GM19023 (cell line): Measurements from ENCODE around the gene NACC2.

Source experiments
- ATAC-seq: cut with Tn5 transposase; IDR thresholded peaks from one replicate; pipeline ENCODE4 v1.9.1; 2021; ENCODE audit warnings: mild to moderate bottlenecking, moderate library complexity; ENCODE audit not compliant: unreplicated experiment

The NACC2 gene

DNA sequence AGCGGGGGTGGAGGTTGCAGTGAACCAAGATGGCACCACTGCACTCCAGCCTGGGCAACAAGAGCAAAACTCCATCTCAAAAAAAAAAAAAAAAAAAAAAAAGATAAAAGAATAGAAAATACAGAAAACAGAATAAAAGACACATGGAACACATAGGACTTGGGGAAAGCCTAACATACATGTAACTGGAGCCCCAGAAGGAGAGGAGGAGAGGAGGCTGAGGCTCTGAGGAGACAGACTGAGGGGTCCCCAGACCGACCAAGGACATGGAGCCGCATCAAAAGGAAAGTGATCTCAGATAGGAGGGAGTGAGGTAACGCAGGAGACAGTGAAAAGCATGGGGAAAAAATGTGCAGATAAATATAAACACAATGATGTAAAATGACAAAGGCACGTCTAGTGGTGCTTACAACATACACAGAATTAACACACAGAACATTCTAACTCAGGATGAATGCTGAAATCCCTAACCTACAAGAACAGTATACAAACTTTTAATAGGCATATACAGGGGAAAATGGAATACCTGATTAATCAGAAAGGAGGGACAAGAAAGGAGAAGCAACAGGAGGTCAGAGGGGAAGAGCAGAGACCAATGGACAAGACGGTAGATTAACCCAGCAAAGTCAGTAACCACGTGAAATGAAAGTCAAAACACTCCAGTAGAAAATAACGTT, 68.7 kb downstream of the NACC2 start:
- no peak for ATAC-seq

DNA sequence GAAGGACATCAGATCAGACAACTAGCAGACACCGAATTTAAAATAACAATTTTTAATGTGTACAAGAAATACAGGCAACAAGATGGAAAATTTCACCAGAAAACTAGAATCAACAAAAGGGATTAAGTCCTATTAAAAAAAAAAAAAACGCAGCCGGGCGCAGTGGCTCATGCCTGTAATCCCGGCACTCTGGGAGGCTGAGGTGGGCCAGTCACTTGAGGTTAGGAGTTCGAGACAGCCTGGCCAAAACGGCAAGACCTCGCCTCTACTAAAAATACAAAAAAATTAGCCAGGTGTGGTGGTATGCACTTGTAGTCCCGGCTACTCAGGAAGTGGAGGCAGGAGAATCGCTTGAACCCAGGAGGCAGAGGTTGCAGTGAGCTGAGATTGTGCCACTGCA, 69.6 kb downstream of the NACC2 start:
- no peak for ATAC-seq

DNA sequence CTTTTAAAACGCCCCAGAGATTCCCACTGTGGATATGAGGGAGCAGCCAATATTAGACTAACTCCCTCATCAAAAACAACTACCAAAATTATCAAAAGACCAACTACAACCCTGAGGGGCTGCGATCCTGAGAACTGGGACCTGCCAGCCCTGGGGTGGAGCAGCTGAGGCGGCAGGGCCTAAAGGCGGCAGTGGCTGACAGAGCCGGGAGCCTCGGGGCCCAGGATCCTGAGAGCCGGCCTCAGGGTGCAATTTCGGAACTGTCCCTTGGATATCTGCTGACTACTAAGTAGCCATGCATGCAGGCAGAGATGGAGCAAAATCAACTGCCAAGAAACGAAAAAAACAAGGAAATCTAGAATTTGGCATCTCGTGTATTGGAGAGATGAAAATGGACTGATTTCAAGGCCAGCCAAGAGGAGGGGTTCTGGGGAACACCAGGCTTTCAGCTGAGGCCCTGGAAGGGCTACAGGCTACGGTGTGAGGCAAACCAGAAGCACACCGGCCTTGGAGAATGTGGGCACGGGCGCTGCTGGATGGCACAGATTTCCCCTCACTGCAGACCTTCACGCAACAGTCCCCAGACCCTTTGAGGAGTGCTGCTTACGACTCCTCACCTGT, 70.3 kb downstream of the NACC2 start:
- ATAC-seq = no peak

DNA sequence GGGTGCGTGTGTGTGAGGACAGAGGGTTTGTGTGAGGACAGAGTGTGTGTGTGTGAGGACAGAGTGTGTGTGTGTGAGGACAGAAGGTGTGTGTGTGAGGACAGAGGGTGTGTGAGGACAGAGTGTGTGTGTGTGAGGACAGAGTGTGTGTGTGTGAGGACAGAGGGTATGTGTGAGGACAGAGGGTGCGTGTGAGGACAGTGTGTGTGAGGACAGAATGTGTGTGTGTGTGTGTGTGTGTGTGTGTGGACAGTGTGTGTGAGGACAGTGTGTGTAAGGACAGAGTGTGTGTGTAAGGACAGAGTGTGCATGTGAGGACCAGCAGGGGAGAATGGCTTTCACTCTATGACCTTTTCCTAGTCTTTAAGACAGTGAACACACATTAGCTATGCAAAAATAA, 70.8 kb downstream of the NACC2 start:
- ATAC-seq = no peak

DNA sequence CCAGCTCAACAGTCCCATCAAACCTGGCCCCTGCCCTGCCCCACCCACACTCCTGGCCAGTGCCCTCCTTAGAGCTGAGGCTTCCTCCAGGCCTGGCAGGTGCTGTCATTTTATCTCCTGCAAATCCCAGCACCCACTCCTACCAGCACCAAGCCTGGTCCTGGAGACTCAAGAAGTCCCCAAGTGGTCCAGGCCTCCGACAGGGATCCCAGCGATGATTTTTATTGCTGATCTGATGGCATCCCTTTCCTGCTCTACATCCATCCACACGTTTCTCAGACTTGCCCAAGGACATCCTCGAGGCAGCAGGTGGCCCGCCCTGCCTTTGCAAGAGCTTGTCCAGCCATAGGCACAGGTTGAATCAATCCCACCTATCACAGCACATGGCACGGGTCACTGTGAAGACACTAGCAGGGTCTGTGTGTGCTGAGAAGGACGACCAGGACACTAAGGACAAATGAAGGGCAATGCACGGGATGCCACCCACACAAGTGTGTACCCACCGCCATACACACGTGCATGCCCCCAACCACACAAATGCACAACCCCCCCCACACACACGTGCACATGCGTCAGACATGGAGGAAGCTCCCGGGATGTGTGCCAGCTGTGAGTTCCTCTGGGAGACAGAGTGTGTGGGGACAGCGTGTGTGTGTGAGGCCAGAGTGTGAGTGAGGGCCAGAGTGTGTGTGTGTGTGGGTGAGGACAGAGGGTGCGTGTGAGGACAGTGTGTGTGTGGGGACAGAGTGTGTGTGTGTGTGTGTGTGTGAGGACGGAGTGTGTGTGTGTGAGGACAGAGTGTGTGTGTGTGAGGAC, 71.5 kb downstream of the NACC2 start:
- no peak for ATAC-seq

DNA sequence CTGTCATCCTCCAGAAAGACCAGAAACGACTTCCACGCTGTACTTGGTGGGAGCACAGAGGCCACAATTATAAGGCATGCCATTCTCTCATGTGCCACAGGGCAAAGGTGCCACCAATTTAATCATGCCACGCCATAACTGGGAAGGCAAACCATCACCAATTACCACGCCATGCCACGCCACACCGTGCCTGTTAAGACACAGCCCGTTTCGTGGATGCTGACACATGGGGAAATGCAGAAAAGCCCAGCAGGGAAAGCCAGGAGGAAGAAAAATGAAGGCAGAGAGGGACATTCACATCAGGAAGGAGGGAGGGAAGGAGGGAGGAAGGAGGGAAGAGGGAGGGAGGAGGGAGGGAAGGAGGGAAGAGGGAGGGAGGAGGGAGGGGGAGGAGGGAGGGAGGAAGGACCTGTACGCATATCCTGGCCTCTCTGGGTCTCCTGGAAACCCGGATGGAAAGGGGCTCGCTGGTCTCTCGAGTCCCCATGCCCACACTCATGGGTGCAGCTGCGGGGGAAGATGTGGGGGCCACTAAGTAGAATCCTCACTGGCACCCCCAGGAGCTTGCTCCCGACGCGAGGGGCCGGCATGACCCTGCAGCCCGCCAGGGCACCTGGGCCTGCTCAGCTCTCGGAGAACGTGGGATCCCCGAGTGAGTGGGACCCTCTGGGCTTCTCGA, 72.2 kb downstream of the NACC2 start:
- no peak for ATAC-seq

DNA sequence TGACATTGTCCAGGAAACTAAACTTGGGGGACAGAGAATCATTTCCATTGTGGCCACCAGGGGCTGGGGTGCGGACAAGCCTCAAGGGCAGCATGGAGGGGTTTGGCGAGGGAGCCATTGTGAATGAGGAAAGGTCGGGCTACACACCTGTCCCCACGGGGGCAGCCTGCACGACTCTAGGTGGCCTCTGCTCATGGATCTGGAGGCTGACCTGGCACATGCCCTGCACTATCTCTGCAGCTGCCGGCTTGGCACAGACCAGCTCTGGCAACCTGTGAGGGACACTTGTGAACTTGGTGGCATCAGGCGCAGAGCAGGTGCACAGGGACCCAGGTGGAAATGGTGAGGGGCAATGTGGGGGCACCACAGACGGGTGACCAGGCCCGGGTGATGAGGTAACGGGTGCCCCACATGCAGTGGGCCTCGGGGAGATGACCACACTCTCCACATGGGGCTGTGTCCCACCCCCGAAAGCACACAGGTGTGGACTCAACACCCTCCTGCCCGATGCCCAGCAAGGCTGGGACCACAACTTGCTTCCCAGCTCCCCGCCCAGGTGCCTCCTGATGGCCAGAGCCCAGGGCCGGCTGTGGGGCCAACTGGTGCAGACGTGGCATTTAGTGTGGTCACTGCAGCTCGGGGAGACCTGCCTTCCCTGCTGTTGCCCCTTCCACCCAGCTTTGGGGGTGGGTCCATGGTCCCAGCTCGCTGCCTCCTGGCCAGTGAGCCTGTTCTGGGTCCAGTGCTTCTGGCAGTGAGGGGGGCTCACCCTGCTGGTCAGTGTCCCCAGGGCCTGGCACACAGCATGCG, 73.0 kb downstream of the NACC2 start:
- no peak for ATAC-seq

DNA sequence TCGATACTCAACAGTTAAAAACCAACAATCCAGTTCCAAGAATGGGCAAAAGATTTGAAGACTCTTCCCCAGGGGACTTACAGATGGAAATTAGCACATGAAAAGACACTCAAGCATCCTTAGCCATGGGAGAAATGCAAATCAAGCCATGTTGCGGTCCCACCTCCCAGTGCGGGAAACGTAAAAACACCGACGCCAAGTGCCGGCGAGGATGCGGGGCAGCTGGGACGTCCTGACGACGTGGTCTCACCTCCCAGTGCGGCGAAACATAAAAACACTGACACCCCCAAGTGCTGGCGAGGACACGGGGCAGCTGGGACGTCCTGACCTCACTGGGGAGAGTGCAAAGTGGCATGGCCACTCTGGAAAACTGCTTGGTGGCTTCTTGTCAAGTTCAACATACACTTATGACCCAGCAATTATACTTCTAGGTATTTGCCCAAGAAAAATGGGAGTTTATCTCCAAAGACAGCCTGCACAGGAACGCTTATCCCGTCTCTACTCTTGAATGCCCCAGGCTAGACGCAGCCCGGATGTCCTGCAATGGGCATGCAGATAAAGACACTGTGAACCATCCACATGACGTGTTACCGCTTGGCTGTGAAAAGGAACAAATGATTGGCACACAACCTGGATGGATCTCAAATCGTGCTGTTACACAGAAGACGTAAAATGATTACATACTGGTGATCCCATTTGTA, 73.8 kb downstream of the NACC2 start:
- ATAC-seq = no peak

DNA sequence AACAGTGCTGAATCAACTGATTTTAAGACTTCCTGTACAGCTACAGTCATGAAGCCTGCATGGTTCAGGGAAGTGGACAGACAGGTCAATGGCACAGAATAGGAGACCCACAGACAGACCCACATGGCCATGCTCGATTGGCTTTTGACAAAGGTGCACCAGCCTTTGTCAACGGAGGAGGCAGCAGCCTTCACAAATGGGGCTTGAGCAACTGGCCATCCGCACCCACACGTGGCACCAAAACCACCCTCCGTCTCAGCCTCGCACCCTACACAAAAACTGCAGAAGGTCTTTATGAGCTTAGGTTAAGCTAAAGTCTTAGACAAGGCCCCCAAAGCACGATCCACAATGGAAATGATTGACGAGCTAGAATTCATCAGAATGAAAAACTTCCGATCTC, 74.4 kb downstream of the NACC2 start:
- ATAC-seq = no peak

DNA sequence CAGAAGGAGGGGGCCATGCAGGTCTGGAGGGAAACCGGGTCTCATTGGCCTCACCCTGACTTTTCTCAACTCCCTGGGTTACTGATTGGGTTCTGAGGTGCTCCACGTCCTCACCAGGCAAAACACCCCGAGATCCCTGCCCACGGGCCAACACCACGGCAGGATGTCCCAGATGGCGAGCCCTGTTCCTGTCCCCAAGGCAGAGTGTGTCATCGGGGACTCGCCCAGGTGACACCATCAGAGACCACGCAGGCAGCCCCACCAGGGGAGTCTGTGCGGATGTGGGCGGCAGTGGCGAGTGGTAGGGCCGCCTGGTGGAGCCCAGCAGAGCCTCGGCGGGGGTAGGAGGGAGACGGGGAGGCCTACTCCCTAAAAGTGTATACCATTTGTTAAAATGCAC, 74.9 kb downstream of the NACC2 start:
- ATAC-seq = no peak

DNA sequence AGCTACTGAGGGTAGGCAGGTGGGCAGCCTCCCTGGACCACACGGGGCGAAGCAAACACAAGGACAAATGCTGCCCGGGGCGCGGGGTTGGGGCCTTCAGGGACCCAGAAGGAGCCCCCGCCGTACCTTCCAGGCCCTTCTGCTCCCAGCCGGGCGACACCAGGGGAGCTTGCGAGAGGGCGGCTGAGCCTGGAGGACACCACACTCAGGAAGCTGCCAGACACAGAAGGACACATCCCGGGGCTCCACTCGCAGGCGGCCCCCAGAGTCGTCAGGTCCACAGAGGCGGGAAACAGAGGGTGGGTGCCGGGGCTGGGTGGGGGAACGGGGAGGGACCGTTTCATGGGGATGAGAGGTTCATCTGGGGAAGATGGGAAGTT, 75.4 kb downstream of the NACC2 start:
- no peak for ATAC-seq

DNA sequence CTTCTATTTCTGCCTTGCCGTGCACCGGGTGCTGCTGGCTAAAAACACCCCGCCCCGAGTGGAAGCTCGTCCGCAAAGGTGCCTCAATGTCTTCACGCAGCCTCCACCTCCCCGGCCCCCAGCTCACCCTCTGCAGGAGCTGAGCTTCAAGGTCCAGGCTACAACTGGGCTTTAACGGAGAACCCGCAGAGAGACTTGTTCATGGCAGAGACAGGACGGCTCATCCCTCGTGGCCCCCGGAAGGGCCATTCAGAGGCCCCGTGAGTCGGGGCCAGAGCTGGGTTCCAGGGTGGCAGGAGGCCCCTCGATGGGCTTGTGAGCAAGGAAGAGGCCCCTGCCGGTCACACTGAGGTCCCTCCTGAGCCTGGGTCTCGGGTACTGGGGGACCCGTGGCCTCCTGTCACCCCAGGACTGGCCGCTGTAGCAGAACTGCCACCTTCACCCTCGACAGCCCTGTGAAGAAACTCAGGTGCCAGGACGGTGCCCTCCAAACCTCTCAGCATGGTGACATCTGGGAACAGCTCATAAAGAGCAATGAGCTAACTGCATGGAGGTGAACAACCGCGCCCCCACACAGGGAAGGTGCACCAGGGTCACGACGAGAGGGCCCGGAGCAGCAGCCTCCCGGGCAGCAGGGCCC, 75.9 kb downstream of the NACC2 start:
- ATAC-seq = no peak

DNA sequence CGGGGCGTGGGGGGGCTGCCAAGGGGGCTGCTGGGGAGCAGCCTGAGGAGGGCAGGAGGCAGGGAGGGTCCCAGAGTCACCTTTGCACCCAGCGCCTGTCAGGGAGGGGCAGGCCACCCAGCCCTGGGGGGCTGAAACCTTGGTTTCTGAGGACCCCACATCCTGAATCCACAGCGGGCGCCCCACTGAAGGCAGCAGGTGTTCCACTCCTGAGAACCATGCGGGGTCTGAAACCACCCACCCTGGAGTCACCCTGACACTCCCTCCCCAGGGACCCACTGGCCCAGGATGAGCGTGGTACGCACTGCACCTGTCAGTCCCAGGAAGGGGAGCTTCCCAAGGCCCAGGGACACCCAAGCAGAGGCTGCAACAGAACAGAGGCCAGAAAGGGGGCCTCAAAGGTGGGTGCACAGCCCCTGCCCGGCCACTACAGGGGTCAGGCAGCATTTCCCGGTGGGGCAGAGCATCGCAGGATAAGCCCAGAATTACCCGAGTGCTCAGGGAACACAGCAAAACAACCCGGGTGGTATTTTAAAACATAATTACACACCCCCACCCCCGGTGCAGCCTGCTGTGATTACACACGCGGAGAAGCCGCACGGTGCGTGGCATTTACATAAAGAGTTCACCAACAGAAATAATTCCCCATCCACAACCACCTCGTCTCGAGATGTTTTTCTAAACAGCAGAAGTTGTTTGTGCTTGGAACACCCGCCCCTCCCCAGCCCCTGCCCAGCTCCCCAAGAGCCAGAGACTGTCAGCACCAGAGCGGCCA, 76.6 kb downstream of the NACC2 start:
- no peak for ATAC-seq

DNA sequence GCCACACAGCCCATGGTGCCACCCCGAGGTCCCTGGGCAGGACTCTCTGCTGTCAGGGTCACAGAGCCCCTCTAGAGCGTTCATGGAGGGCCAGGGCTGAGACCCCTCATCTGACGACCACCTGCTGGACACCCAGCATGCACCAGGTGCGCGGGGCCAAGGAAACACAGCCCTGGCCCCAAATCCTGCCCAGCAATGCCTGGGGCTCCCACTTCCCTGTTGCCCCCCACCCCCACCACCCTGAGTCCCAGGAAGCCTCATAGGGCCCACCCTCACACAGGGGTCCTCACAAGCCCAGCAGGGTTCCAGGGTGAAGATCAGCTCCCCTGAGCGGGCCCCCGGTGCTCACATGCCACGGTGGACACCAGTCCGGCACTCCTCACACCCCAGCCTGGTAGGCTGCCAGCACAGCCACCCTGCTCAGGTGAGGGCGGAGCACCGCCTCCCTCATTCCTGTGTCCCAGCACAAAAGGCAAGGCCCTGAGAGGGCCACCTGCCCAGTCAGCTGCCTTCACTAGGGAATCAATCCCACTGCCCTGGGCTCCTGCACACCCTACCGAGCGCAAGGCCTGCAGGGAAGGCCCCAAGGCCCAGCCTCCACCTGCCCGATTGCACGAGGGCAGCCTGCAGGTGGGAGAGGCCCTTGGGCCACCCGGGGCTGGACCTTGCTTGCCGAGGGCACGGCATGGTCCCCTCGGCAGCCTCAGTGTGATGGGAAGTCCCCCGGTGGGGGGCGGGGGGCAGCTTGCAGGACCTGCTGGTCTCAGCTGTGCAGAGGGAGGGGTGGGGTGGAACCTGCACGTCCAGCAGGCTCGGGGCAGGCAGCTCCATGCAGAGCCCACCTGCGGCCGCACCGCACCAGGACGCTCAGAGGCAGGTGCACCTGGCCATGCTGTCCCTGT, 77.5 kb downstream of the NACC2 start:
- ATAC-seq = no peak

DNA sequence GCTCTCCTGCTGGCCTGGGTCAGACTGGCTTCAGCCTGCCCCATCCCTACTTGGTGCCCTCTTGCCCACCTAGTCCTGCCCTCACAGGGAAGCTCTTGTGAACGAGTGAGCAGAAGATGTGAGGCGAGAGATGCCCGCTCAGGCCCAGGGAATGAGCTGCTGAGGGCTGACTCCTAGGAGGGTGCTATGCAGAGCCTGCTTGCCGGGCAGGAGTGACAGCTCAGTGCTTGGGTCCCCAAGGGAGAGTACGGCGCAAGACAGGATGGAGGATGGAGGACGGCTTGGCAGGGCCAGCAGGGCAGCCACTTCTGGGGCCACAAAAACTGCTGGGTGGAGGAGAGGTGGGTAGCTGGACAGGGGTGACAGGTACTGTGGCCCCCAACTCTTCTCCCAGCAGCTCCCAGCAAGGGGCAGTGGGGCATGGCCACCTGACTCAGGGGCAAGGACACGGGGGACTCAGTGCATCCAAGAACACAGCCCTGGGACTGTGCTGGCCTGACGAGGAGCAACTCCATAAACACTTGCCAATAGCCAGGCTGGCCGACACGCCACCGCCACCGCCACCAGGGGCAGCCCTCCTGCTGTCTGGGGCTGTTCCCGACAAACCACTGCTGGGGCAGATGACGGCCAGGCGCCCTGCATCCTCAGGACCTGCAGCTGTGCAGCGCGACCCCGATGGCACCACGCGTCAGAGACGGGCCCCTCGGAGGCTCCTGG, 78.4 kb downstream of the NACC2 start:
- no peak for ATAC-seq

DNA sequence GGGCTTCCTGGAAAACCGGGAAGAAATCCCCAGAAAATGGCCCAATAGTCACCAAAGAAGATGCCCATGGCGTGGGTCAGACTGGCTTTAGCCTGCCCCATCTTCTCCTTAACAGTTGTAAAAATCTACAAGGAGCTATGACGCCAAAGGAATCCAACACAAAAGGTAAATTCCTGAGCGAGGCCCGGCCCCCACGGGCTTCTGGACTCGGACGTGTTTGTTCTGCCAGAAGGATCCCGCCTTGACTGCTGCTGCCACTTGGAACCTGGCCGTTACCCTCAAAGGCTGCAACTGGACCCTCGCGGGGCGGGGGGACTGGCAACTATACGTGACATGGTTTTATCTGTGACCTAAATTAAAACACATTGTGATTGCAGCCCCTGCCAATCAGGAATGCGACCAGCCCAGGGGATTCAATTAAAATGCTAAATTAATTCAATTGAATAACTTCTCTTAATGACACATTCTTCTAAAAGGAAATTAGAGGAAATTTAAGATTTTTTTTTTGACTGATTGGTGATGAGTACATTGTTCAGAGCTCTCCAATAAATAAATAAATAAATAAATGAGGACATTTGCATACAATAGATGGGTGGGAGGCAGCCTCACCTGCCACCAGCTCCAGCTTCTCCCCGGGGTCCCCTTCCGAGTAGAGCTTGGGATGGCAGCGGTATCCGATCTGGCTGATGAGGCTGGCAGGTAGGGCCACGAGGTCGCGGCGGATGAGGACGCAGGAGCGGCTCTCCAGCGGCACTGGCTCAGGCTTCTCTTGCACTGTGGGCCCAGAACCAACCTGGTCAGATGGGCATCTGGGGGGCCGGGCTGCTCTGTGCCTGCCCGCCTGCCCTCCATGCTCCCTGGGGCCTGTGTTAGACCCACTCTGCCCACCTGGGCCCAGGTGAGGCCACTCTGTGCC, 79.2 kb downstream of the NACC2 start:
- no peak for ATAC-seq
